Measurements from ENCODE around the gene ADAMTSL4.
"Not testable (repeated sequence)": the region's sequence is repeated elsewhere in the genome, so short reads cannot be mapped to it uniquely, and the experiment has no call there.

ADAMTSL4 gene

DNA sequence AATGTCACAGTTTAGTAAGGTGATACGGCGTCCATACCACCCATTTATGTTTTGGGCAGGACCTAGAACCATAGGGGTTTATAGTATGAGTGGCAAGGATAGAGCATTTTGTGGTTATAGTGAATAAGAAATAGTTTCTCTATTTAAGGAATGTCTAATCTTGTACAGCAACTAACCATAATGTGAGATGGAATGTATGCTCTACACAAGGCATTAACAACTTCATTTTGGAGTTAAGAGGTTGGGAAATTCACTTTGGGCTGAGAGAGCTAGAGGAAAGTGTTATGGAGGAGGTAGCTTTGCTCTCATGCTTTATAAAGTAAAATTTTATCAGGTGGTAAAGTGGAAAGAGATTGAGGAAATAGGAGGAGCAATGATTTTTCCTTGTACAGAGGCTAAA, 33.2 kb downstream of the ADAMTSL4 start:
- DNase-seq (ENCODE audit: extremely low read depth, insufficient read length) = no peak
- H3K4me3 ChIP-seq (replicated peaks; ENCODE audit: low read depth, low read length) = no peak overlapping the region
- no peak for TF ChIP-seq CTCF (IDR thresholded peaks at IDR 0.05; ENCODE audit: insufficient read depth, low read length, poor library complexity, severe bottlenecking)
- H3K27me3 ChIP-seq (replicated peaks; ENCODE audit: control insufficient read depth, insufficient read depth, low read length) = no peaks in the 10 kb centered on the region
- peaks cover 6% of the 10 kb centered on the region for H3K36me3 ChIP-seq (ENCODE audit: control insufficient read depth, insufficient read depth, low read length)

GRCh38 chr1:150596095-150596892, 47.1 kb downstream of the ADAMTSL4 start:
- Histone ChIP-seq H3K4me3 (replicated peaks; ENCODE audit: low read depth, low read length) (no peak overlapping the region), H3K36me3 (ENCODE audit: control insufficient read depth, insufficient read depth, low read length) (no peaks in the 10 kb centered on the region), H3K27me3 (replicated peaks; ENCODE audit: control insufficient read depth, insufficient read depth, low read length) (no peaks in the 10 kb centered on the region)
- DNase-seq (ENCODE audit: extremely low read depth, insufficient read length) = no peak
- TF ChIP-seq CTCF (IDR thresholded peaks at IDR 0.05; ENCODE audit: insufficient read depth, low read length, poor library complexity, severe bottlenecking) = no peak

GRCh38 chr1:150596976-150597375, 47.8 kb downstream of the ADAMTSL4 start:
- Histone ChIP-seq H3K27me3 (replicated peaks; ENCODE audit: control insufficient read depth, insufficient read depth, low read length) (no peaks in the 10 kb centered on the region), H3K4me3 (replicated peaks; ENCODE audit: low read depth, low read length) (no peak overlapping the region), H3K36me3 (ENCODE audit: control insufficient read depth, insufficient read depth, low read length) (no peaks in the 10 kb centered on the region)
- DNase-seq (ENCODE audit: extremely low read depth, insufficient read length) = no peak
- TF ChIP-seq CTCF (IDR thresholded peaks at IDR 0.05; ENCODE audit: insufficient read depth, low read length, poor library complexity, severe bottlenecking) = no peak

- not testable (repeated sequence) for H3K36me3 ChIP-seq (ENCODE audit: control insufficient read depth, insufficient read depth, low read length); DNase-seq (ENCODE audit: extremely low read depth, insufficient read length); H3K4me3 ChIP-seq (replicated peaks; ENCODE audit: low read depth, low read length); H3K27me3 ChIP-seq (replicated peaks; ENCODE audit: control insufficient read depth, insufficient read depth, low read length)
Measured at GRCh38 chr1:150598346-150598745, 49.1 kb downstream of the ADAMTSL4 start.

GRCh38 chr1:150601540-150601939, 52.3 kb downstream of the ADAMTSL4 start:
- TF ChIP-seq CTCF (IDR thresholded peaks at IDR 0.05; ENCODE audit: insufficient read depth, low read length, poor library complexity, severe bottlenecking) = no peak
- DNase-seq (ENCODE audit: extremely low read depth, insufficient read length) = no peak
- H3K4me3 ChIP-seq (replicated peaks; ENCODE audit: low read depth, low read length) = no peak overlapping the region
- H3K27me3 ChIP-seq (replicated peaks; ENCODE audit: control insufficient read depth, insufficient read depth, low read length) = no peaks in the 10 kb centered on the region
- no peaks in the 10 kb centered on the region; the same call in none of the 2 replicates for H3K36me3 ChIP-seq (ENCODE audit: control insufficient read depth, insufficient read depth, low read length)

DNA sequence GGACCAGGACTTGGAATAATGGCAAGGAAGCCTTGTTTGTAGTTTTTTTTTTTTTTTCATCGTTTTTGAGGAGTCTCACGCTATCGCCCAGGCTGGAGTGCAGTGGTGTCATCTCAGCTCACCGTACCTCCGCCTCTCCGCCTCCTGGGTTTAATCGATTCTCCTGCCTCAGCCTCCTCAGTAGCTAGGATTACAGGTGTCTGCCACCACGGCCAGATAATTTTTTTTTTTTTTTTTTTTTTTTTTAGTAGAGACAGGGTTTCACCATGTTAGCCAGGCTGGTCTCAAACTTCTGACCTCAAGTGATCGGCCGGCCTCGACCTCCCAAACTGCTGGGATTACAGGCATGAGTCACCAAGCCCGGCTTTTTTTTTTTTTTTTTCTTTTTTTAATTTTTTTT, 53.2 kb downstream of the ADAMTSL4 start:
- not testable (repeated sequence) for H3K27me3 ChIP-seq (replicated peaks; ENCODE audit: control insufficient read depth, insufficient read depth, low read length); H3K36me3 ChIP-seq (ENCODE audit: control insufficient read depth, insufficient read depth, low read length); DNase-seq (ENCODE audit: extremely low read depth, insufficient read length); H3K4me3 ChIP-seq (replicated peaks; ENCODE audit: low read depth, low read length)

GRCh38 chr1:150603711-150604110, 54.5 kb downstream of the ADAMTSL4 start:
- no peak overlapping the region for H3K4me3 ChIP-seq (replicated peaks; ENCODE audit: low read depth, low read length)
- H3K27me3 ChIP-seq (replicated peaks; ENCODE audit: control insufficient read depth, insufficient read depth, low read length) = no peaks in the 10 kb centered on the region
- DNase-seq (ENCODE audit: extremely low read depth, insufficient read length) = no peak
- no peak for TF ChIP-seq CTCF (IDR thresholded peaks at IDR 0.05; ENCODE audit: insufficient read depth, low read length, poor library complexity, severe bottlenecking)
- no peaks in the 10 kb centered on the region; the same call in none of the 2 replicates for H3K36me3 ChIP-seq (ENCODE audit: control insufficient read depth, insufficient read depth, low read length)

All from GM06990 (cell line).